CD4-positive, alpha-beta memory T cell (primary cell): ENCODE measurements around the gene GPR156. TPM values are rescaled to one million over a fixed set of nuclear protein-coding genes. Genes with fewer than 3 reads are reported as not detected.

ENCODE experiments used
- CTCF ChIA-PET: fragments of 350-600 bp; sonication (Branson Sonifier 250); formaldehyde crosslinking; loops from one replicate; lab custom pipeline; 2021; ENCODE audit warnings: inconsistent platforms; ENCODE audit not compliant: partially characterized antibody; lab: Charles Lee
- POLR2A ChIA-PET: fragments of 350-600 bp; sonication (Branson Sonifier 250); formaldehyde crosslinking; loops from one replicate; lab custom pipeline; 2021; ENCODE audit not compliant: partially characterized antibody; lab: Charles Lee
- DNase-seq, 5 donors: peaks; one replicate each; pipeline versions ENCODE4 v3.0.0 to v3.0.0-alpha.2; 2020 to 2022; ENCODE audit warnings: mixed read lengths in 1 of 5
- H3K27ac ChIP-seq: one replicate; pipeline ENCODE4 v1.7.0; 2013; ENCODE audit warnings: low read depth, low read length
- H3K27me3 ChIP-seq: 2 replicates; pipeline ENCODE4 v1.7.0; 2013; ENCODE audit warnings: mild to moderate bottlenecking, low read length, moderate library complexity; ENCODE audit not compliant: insufficient read depth
- H3K36me3 ChIP-seq: 2 replicates; pipeline ENCODE4 v1.7.0; 2013; ENCODE audit warnings: mild to moderate bottlenecking, low read length, moderate library complexity; ENCODE audit not compliant: insufficient read depth
- H3K4me1 ChIP-seq: 2 replicates; pipeline ENCODE4 v1.7.0; 2013; ENCODE audit warnings: mild to moderate bottlenecking, low read length, moderate library complexity; ENCODE audit not compliant: insufficient read depth
- H3K4me3 ChIP-seq, 2 donors: one replicate each; pipeline ENCODE4 v1.7.0; 2013; ENCODE audit warnings: low read length in 2 of 2, mild to moderate bottlenecking in 1 of 2
- H3K9me3 ChIP-seq, 2 donors: one replicate each; pipeline ENCODE4 v1.7.0; 2013; ENCODE audit warnings: low read length in 2 of 2, control low read depth in 1 of 2; ENCODE audit not compliant: control insufficient read depth in 1 of 2
- H3K27ac Mint-ChIP-seq, 7 donors: one replicate each; pipeline ENCODE4 v1.8.0; 2020 to 2021; ENCODE audit warnings: mixed read lengths in 7 of 7, mild to moderate bottlenecking in 6 of 7, inconsistent platforms in 3 of 7, moderate library complexity in 3 of 7
- H3K27me3 Mint-ChIP-seq, 2 donors: one replicate each; pipeline ENCODE4 v1.8.0; 2020 to 2021; ENCODE audit warnings: mixed read lengths in 2 of 2
- H3K36me3 Mint-ChIP-seq, 2 donors: one replicate each; pipeline ENCODE4 v1.8.0; 2020 to 2021; ENCODE audit warnings: mixed read lengths in 2 of 2, inconsistent platforms in 1 of 2, mild to moderate bottlenecking in 1 of 2
- H3K4me1 Mint-ChIP-seq, 4 donors: one replicate each; pipeline ENCODE4 v1.8.0; 2020 to 2021; ENCODE audit warnings: mixed read lengths in 4 of 4, mild to moderate bottlenecking in 1 of 4
- H3K4me3 Mint-ChIP-seq, 8 donors: one replicate each; pipeline ENCODE4 v1.8.0; 2020 to 2021; ENCODE audit warnings: mixed read lengths in 8 of 8, mild to moderate bottlenecking in 7 of 8, moderate library complexity in 6 of 8, inconsistent platforms in 3 of 8
- H3K9me3 Mint-ChIP-seq, 8 donors: one replicate each; pipeline ENCODE4 v1.8.0; 2020 to 2021; ENCODE audit warnings: mixed read lengths in 8 of 8, mild to moderate bottlenecking in 5 of 8, inconsistent platforms in 3 of 8, moderate library complexity in 1 of 8
- intact Hi-C: fragments of 100-400 bp; cut with micrococcal nuclease; formaldehyde crosslinking; loops from one replicate; pipeline ENCODE4 v1.15.1; 2023
- polyA plus RNA-seq, 2 donors: library from polyadenylated mRNA; unstranded; fragments of 300-500 nt; fragmentation: Illumina TruSeq; gene quantifications; one replicate each; pipeline ENCODE4 v1.2.3, GENCODE V29; 2021
- total RNA-seq, 2 experiments: library from RNA; stranded (reverse); gene quantifications; one replicate each; pipeline ENCODE4 v1.2.3, GENCODE V29; 2021

GPR156 gene
- total and polyA plus RNA-seq, 4 experiments from 2014 or later, result not detected

GRCh38 chr3:120139140-120139539 is 145.9 kb downstream of the GPR156 start:
- H3K27me3 ChIP-seq, result no peaks in the 10 kb centered on the region
- POLR2A ChIA-PET, result no interaction called here
- Mint-ChIP-seq H3K36me3 (no peaks in the 10 kb centered on the region), H3K27me3 (no peaks in the 10 kb centered on the region), H3K4me1 (no peaks in the 10 kb centered on the region), H3K27ac (peak overlapping the region in 1 of 7 donors; percentile 37), H3K4me3 (no peak overlapping the region), H3K9me3 (peaks cover 0 to 3% (median 0%) of the 10 kb centered on the region in 8 donors)
- H3K36me3 ChIP-seq, result no peaks in the 10 kb centered on the region
- no peak overlapping the region for H3K4me3 ChIP-seq
- no peaks in the 10 kb centered on the region for H3K9me3 ChIP-seq
- intact Hi-C loops, result no loop called here
- DNase-seq, result no peak
- no peak overlapping the region for H3K27ac ChIP-seq
- CTCF ChIA-PET, result interaction anchor here (0.7 kb wide), 1 partner anchor 66 kb away, joined by 3 read pairs; no protein-coding TSS in a partner anchor
- H3K4me1 ChIP-seq, result no peaks in the 10 kb centered on the region

DNA sequence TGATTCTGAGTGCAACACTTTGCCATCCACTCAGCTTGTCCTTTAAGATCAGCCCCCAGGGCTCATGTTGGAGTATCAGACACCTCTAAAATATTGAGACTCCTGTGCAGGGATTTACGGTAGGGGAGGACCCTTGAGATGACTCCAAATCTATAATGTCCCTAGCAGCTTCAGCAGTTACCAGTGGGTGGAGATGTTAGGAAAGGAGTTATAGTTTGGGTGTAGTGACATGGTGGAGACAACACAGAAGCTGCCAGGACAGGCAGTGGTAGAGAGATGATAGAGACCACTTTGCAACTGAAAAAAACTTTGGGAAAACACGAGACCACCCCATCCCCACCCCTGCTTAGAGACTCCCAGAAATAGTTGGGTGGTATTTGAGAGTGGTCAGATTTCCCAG is 147.5 kb downstream of the GPR156 start:
- no peaks in the 10 kb centered on the region for H3K27me3 Mint-ChIP-seq
- no peaks in the 10 kb centered on the region for H3K4me1 Mint-ChIP-seq
- intact Hi-C loops, result no loop called here
- no peak overlapping the region for H3K4me3 ChIP-seq
- H3K27ac ChIP-seq, result no peak overlapping the region
- H3K9me3 Mint-ChIP-seq, result peaks cover 0 to 3% (median 0%) of the 10 kb centered on the region in 8 donors
- POLR2A ChIA-PET, result no interaction called here
- no peaks in the 10 kb centered on the region for H3K27me3 ChIP-seq
- H3K36me3 ChIP-seq, result no peaks in the 10 kb centered on the region
- no peaks in the 10 kb centered on the region for H3K36me3 Mint-ChIP-seq
- H3K4me1 ChIP-seq, result no peaks in the 10 kb centered on the region
- H3K9me3 ChIP-seq, result no peaks in the 10 kb centered on the region
- no peak overlapping the region for H3K4me3 Mint-ChIP-seq
- CTCF ChIA-PET, result interaction anchor here (0.8 kb wide), 1 partner anchor 9 kb away, joined by 3 read pairs; no protein-coding TSS in a partner anchor
- H3K27ac Mint-ChIP-seq, result no peak overlapping the region
- no peak for DNase-seq

- Histone ChIP-seq H3K27me3 (no peaks in the 10 kb centered on the region), H3K4me1 (no peaks in the 10 kb centered on the region), H3K27ac (no peak overlapping the region), H3K9me3 (no peaks in the 10 kb centered on the region), H3K4me3 (no peak overlapping the region), H3K36me3 (no peaks in the 10 kb centered on the region)
- no peaks in the 10 kb centered on the region for H3K36me3 Mint-ChIP-seq
- no peaks in the 10 kb centered on the region for H3K4me1 Mint-ChIP-seq
- ChIA-PET CTCF (no interaction called here), POLR2A (no interaction called here)
- no peaks in the 10 kb centered on the region for H3K9me3 Mint-ChIP-seq
- no peaks in the 10 kb centered on the region for H3K27me3 Mint-ChIP-seq
- no peak overlapping the region for H3K4me3 Mint-ChIP-seq
- H3K27ac Mint-ChIP-seq, result no peak overlapping the region
- DNase-seq, result no peak
- intact Hi-C loops, result no loop called here
Observed at GRCh38 chr3:120130656-120131055, 154.4 kb downstream of the GPR156 start.

- no peak overlapping the region for H3K27ac ChIP-seq
- DNase-seq, result no peak
- H3K27me3 ChIP-seq, result no peaks in the 10 kb centered on the region
- no peak overlapping the region for H3K27ac Mint-ChIP-seq
- no peaks in the 10 kb centered on the region for H3K36me3 ChIP-seq
- H3K4me3 Mint-ChIP-seq, result no peak overlapping the region
- CTCF ChIA-PET, result no interaction called here
- no peaks in the 10 kb centered on the region for H3K36me3 Mint-ChIP-seq
- no peaks in the 10 kb centered on the region for H3K4me1 Mint-ChIP-seq
- H3K4me1 ChIP-seq, result no peaks in the 10 kb centered on the region
- no peak overlapping the region for H3K4me3 ChIP-seq
- H3K9me3 Mint-ChIP-seq, result no peaks in the 10 kb centered on the region
- H3K27me3 Mint-ChIP-seq, result no peaks in the 10 kb centered on the region
- intact Hi-C loops, result no loop called here
- H3K9me3 ChIP-seq, result no peaks in the 10 kb centered on the region
- POLR2A ChIA-PET, result no interaction called here
Observed at GRCh38 chr3:120129718-120130513, 155.1 kb downstream of the GPR156 start.

GRCh38 chr3:120129051-120129450 is 156.0 kb downstream of the GPR156 start:
- POLR2A ChIA-PET, result no interaction called here
- H3K4me1 Mint-ChIP-seq, result no peaks in the 10 kb centered on the region
- H3K27me3 Mint-ChIP-seq, result no peaks in the 10 kb centered on the region
- H3K4me3 ChIP-seq, result no peak overlapping the region
- no peaks in the 10 kb centered on the region for H3K36me3 Mint-ChIP-seq
- DNase-seq, result no peak
- H3K9me3 Mint-ChIP-seq, result no peaks in the 10 kb centered on the region
- no peak overlapping the region for H3K27ac ChIP-seq
- intact Hi-C loops, result no loop called here
- H3K9me3 ChIP-seq, result no peaks in the 10 kb centered on the region
- H3K27me3 ChIP-seq, result no peaks in the 10 kb centered on the region
- peak overlapping the region in 1 of 7 donors; percentile 7 for H3K27ac Mint-ChIP-seq
- H3K36me3 ChIP-seq, result no peaks in the 10 kb centered on the region
- H3K4me1 ChIP-seq, result no peaks in the 10 kb centered on the region
- CTCF ChIA-PET, result interaction anchor here (1.1 kb wide), 1 partner anchor 18 kb away, joined by 7 read pairs; no protein-coding TSS in a partner anchor
- no peak overlapping the region for H3K4me3 Mint-ChIP-seq

DNA sequence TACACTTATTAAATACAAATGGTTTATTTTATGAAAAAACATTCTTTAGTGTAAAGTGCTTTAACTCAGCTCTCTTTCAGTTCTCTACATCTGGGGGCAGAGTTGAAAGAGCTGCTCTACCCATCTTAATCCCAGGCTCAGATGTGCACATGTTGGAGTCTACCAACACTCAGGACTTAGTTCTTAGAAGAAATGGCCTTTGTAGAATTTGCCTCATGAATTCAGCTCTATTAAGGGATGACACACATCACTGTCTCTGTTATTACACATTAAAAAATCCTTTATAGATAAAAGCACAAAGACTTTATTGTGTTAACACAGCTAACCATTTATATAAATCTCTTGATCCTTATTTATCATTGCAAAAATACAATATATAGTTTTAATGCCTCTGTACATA is 159.0 kb downstream of the GPR156 start:
- Mint-ChIP-seq H3K27me3 (no peaks in the 10 kb centered on the region), H3K4me1 (no peaks in the 10 kb centered on the region), H3K27ac (no peak overlapping the region), H3K4me3 (no peak overlapping the region), H3K9me3 (peaks cover 0 to 7% (median 0%) of the 10 kb centered on the region in 8 donors), H3K36me3 (no peaks in the 10 kb centered on the region)
- Histone ChIP-seq H3K4me3 (no peak overlapping the region), H3K36me3 (no peaks in the 10 kb centered on the region), H3K4me1 (no peaks in the 10 kb centered on the region), H3K27me3 (no peaks in the 10 kb centered on the region), H3K27ac (no peak overlapping the region), H3K9me3 (no peaks in the 10 kb centered on the region)
- POLR2A ChIA-PET, result no interaction called here
- CTCF ChIA-PET, result interaction anchor here (0.7 kb wide), 1 partner anchor 21 kb away, joined by 3 read pairs; no protein-coding TSS in a partner anchor
- intact Hi-C loops, result no loop called here
- no peak for DNase-seq

DNA sequence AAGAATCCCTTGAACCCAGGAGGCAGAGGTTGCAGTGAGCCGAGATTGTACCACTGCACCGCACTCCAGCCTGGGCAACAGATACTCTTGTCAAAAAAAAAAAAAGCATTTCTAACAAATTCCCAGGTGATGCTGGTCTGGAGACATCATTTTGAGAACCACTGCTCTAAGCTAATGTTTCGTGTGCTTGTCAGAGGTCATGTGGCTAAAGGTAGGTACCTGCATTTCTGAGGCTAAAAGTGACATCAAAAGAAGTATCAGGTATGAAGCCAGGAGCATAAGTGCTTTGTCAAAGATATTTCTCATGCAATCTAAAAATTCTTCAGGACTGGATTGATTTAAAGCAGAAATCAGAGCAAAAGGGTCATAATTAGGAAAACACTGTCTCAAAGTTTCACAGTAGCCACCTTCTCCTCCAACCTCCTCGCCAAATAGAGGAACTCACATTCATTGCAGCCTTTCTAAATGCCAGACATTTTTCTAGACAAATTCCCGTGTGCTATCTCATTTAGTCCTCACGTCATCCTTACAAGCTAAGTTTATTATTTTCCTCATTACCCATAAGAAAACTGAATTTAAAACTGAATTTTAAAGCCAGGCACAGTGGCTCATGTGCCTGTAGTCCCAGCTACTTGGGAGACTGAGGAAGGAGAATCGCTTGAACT is 165.0 kb downstream of the GPR156 start:
- no peaks in the 10 kb centered on the region for H3K27me3 ChIP-seq
- H3K27ac Mint-ChIP-seq, result no peak overlapping the region
- peaks cover 0 to 23% (median 14%) of the 10 kb centered on the region in 8 donors for H3K9me3 Mint-ChIP-seq
- H3K36me3 ChIP-seq, result no peaks in the 10 kb centered on the region
- no peaks in the 10 kb centered on the region for H3K4me1 Mint-ChIP-seq
- no peak overlapping the region for H3K27ac ChIP-seq
- H3K4me3 Mint-ChIP-seq, result no peak overlapping the region
- H3K27me3 Mint-ChIP-seq, result peaks cover 0 to 3% of the 10 kb centered on the region in 2 donors
- no peak overlapping the region for H3K4me3 ChIP-seq
- intact Hi-C loops, result no loop called here
- no peaks in the 10 kb centered on the region for H3K4me1 ChIP-seq
- CTCF ChIA-PET, result no interaction called here
- POLR2A ChIA-PET, result no interaction called here
- no peaks in the 10 kb centered on the region for H3K9me3 ChIP-seq
- peaks cover 0 to 6% of the 10 kb centered on the region in 2 donors for H3K36me3 Mint-ChIP-seq
- DNase-seq, result no peak
